IPS-20b (cell line): Measurements from ENCODE around the gene GFRA4.

Experiments used
- H3K27ac ChIP-seq: one replicate; pipeline ENCODE4 v1.5.1; 2013; ENCODE audit warnings: low read length
- H3K27me3 ChIP-seq: 2 replicates; pipeline ENCODE4 v1.6.1; 2013; ENCODE audit warnings: mild to moderate bottlenecking, low read length, inconsistent platforms; ENCODE audit not compliant: insufficient read depth
- H3K36me3 ChIP-seq: 2 replicates; pipeline ENCODE4 v1.6.1; 2013; ENCODE audit warnings: low read depth, mild to moderate bottlenecking, inconsistent platforms, low read length, moderate library complexity; ENCODE audit not compliant: insufficient read depth
- H3K4me1 ChIP-seq: 2 replicates; pipeline ENCODE4 v1.6.1; 2013; ENCODE audit warnings: mild to moderate bottlenecking, control low read depth, inconsistent platforms, low read length, moderate library complexity; ENCODE audit not compliant: insufficient read depth
- H3K4me3 ChIP-seq: 2 replicates; pipeline ENCODE4 v1.5.1; 2013; ENCODE audit warnings: mild to moderate bottlenecking, low read length, inconsistent platforms
- H3K9ac ChIP-seq: 2 replicates; pipeline ENCODE4 v1.6.1; 2013; ENCODE audit warnings: low read depth, mild to moderate bottlenecking, inconsistent platforms, low read length, moderate library complexity
- H3K9me3 ChIP-seq: 2 replicates; pipeline ENCODE4 v1.6.1; 2013; ENCODE audit warnings: mild to moderate bottlenecking, low read depth, low read length, inconsistent platforms; ENCODE audit not compliant: insufficient read depth

The GFRA4 gene, protein sequence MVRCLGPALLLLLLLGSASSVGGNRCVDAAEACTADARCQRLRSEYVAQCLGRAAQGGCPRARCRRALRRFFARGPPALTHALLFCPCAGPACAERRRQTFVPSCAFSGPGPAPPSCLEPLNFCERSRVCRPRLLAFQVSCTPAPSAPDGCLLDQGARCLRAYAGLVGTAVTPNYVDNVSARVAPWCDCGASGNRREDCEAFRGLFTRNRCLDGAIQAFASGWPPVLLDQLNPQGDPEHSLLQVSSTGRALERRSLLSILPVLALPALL

GRCh38 chr20:3663031-3663701 is at the start of gene GFRA4:
GFRA4 (minus strand) TSS chr20:3663399; CDS start chr20:3663399, 0 bp downstream.
- no peak within 1 kb of the TSS for H3K9ac ChIP-seq
- H3K4me3 ChIP-seq: no peak within 1 kb of the TSS
- 0 out of 2 replicates have a peak, but pooled peaks cover 2% of the 10 kb centered on the region for H3K4me1 ChIP-seq
- no peak within 1 kb of the TSS for H3K27ac ChIP-seq
- H3K36me3 ChIP-seq: no peaks in the 10 kb centered on the region
- H3K27me3 ChIP-seq: peaks cover 61% of the 10 kb centered on the region
- no peaks in the 10 kb centered on the region for H3K9me3 ChIP-seq

GRCh38 chr20:3712279-3712873 is 49.2 kb upstream of the GFRA4 start, which contains the start of gene SIGLEC1:
SIGLEC1 (minus strand) TSS chr20:3712600; CDS start chr20:3707128, 5,472 bp downstream.
- Histone ChIP-seq H3K36me3 (no peaks in the 10 kb centered on the region), H3K4me1 (no peaks in the 10 kb centered on the region), H3K9me3 (no peaks in the 10 kb centered on the region), H3K27me3 (no peaks in the 10 kb centered on the region), H3K4me3 (no peak within 1 kb of the TSS), H3K9ac (no peak within 1 kb of the TSS), H3K27ac (no peak within 1 kb of the TSS)

- Histone ChIP-seq H3K9ac (no peak overlapping the region), H3K27ac (no peak overlapping the region), H3K4me1 (no peaks in the 10 kb centered on the region), H3K9me3 (no peaks in the 10 kb centered on the region), H3K4me3 (no peak overlapping the region), H3K36me3 (no peaks in the 10 kb centered on the region), H3K27me3 (no peaks in the 10 kb centered on the region)
Measured at GRCh38 chr20:3711484-3711941, 48.3 kb upstream of the GFRA4 start.

DNA sequence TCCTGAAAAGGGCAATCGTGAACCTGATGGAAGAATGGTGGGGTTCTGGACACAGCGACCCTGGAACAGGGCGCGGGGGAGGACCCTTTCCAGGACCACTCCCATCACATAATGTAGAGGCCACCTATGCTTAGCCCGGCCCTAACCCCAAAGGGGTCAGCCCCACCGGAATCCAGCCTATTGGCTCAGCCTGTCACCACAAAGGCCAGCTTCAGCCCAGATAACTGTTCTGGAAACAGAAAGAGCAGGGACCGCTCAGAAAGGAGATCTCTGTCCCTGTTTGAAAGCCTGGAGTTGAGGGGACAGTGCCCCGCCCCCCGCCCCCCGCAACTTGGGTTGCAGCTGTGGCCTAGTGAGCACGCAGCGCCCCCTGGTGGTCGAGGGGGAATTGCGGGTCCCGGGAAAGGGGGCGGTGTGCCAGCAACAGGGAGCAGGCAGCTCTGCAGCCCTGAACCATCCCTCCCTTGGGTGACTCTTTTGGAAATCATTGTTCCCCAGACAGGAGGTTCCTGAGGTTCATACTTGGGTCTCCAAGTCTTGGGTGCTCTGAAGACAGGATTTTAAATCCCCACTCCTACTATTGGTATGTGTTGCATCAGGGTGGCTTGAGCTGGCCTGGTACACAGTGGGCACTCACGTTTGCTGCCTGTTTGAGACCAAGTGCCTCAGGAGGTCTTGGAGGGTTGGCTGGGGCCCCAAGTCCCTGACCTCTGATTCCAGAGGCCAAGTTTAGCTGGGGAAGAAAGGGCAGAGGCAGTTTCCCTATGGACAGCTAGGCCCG is 47.7 kb upstream of the GFRA4 start:
- no peak overlapping the region for H3K27ac ChIP-seq
- no peaks in the 10 kb centered on the region for H3K4me1 ChIP-seq
- no peak overlapping the region for H3K4me3 ChIP-seq
- H3K36me3 ChIP-seq: no peaks in the 10 kb centered on the region
- H3K9me3 ChIP-seq: no peaks in the 10 kb centered on the region
- no peaks in the 10 kb centered on the region for H3K27me3 ChIP-seq
- no peak overlapping the region for H3K9ac ChIP-seq

GRCh38 chr20:3710011-3710466 is 46.8 kb upstream of the GFRA4 start:
- H3K9ac ChIP-seq: no peak overlapping the region
- no peaks in the 10 kb centered on the region for H3K9me3 ChIP-seq
- no peaks in the 10 kb centered on the region for H3K4me1 ChIP-seq
- no peaks in the 10 kb centered on the region for H3K27me3 ChIP-seq
- no peaks in the 10 kb centered on the region for H3K36me3 ChIP-seq
- H3K27ac ChIP-seq: no peak overlapping the region
- H3K4me3 ChIP-seq: no peak overlapping the region

GRCh38 chr20:3707508-3707899 is 44.3 kb upstream of the GFRA4 start:
- Histone ChIP-seq H3K4me1 (no peaks in the 10 kb centered on the region), H3K4me3 (no peak overlapping the region), H3K27ac (no peak overlapping the region), H3K36me3 (no peaks in the 10 kb centered on the region), H3K27me3 (no peaks in the 10 kb centered on the region), H3K9me3 (no peaks in the 10 kb centered on the region), H3K9ac (no peak overlapping the region)

DNA sequence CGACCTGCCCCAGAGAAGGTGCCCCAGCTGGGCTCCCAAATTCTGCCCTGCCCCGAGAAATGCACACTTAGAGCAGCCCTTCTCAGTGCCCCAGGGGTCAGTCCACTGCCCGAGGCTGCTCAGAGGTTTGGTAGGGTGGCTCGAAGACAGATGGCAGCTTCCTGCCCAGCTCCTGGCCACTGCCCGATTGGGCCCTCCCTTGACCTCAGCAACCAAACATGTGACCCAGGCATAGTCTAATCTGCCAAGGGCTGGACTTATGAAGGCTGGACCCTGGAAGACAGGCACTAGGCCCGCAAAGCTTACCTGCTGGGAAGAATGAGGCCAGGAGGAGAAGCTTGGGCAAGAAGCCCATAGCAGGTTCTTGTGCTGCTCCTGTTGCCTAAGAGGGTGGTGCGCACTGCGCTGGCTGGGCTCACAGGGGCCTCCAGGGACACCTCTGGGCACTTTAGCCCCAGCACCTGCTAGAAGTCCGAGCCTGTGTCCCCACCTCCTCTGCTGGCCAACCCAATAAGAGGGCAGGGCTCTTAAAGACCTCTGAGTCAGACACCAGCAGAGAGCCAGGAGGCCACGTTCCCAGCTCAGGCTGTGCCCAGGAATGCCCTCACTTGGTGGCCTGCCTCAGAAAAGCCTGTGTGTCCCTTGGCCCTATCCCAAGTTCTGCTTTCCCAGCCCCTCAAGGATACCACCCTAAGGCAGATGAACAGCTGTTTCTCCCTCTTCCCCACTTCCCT is 43.7 kb upstream of the GFRA4 start:
- Histone ChIP-seq H3K36me3 (no peaks in the 10 kb centered on the region), H3K9ac (no peak overlapping the region), H3K4me3 (no peak overlapping the region), H3K27me3 (no peaks in the 10 kb centered on the region), H3K9me3 (no peaks in the 10 kb centered on the region), H3K4me1 (no peaks in the 10 kb centered on the region), H3K27ac (no peak overlapping the region)

DNA sequence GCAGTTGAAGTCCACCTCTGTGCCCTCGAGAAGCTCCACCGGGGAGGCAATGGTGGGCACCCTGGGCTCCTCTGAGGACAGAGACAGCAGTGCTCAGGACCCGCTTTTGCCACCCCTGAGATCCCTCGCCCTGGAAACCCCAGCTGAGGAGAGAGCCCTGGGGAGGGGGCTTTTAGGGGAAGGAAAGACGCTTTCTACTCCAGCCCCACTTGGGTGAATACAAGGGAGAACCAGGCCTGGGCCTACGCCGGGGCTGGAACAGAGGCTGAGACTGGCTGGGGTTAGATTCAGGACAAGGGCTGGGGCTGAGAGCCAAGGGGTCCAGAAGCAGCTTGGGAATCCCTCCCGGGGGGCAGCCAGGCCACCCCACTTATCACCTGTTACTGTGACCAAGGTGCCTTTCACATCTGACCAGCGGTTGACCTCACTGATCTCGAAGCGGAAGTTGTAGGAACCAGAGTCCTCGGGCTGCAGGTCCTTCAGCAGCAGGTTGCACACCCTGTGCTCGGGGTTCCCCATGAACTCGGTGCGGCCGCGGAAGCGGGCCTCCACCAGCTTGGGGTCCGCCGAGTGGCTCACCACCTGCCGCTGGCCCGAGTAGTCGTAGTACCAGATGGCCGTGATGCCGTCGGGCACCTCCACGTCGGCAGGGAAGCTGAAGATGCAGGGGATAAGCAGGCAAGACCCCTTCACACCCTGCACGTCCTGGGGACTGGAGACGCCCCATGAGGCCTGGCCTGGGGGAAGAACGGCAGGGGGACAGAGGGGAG is 43.0 kb upstream of the GFRA4 start:
- Histone ChIP-seq H3K27ac (no peak overlapping the region), H3K36me3 (no peaks in the 10 kb centered on the region), H3K9ac (no peak overlapping the region), H3K4me1 (no peaks in the 10 kb centered on the region), H3K4me3 (no peak overlapping the region), H3K9me3 (no peaks in the 10 kb centered on the region), H3K27me3 (no peaks in the 10 kb centered on the region)

GRCh38 chr20:3705491-3705969 is 42.3 kb upstream of the GFRA4 start:
- no peak overlapping the region for H3K4me3 ChIP-seq
- no peaks in the 10 kb centered on the region for H3K27me3 ChIP-seq
- no peaks in the 10 kb centered on the region for H3K4me1 ChIP-seq
- no peak overlapping the region for H3K27ac ChIP-seq
- no peak overlapping the region for H3K9ac ChIP-seq
- H3K36me3 ChIP-seq: no peaks in the 10 kb centered on the region
- no peaks in the 10 kb centered on the region for H3K9me3 ChIP-seq

DNA sequence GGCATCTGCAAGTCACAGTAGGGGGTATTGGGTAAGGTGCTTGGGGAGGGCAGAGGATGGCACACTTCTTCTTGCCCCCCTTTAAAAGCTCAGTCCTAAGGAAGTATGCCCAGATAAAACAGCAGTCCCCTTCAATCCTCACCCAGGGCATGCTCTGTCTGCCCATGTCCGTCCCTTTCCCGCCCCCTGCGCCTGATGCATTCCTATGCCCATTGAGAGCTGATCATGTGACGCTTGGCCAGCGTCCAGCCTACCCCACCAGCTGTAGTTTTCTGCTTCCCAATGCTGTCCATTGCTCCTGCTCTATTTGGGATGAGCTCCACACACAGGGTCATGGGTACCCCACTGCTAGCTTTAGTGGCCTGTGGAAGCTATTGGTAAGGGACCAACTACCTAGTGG is 40.9 kb upstream of the GFRA4 start:
- Histone ChIP-seq H3K9ac (no peak overlapping the region), H3K36me3 (no peaks in the 10 kb centered on the region), H3K4me3 (no peak overlapping the region), H3K9me3 (no peaks in the 10 kb centered on the region), H3K4me1 (no peaks in the 10 kb centered on the region), H3K27ac (no peak overlapping the region), H3K27me3 (no peaks in the 10 kb centered on the region)
